Right lobe of liver (tissue), 4 donors: ENCODE measurements around the gene NRDC.

Source experiments
- POLR2A ChIP-seq: fragments of 450-650 bp; IDR thresholded peaks from one replicate; pipeline ENCODE4 v1.6.1; 2017; ENCODE audit warnings: antibody characterized with exemption, mild to moderate bottlenecking
- TF ChIP-seq, protein P1 (sequence below), 4 donors: fragments of 200-600 bp in 3 of 4; fragments of 450-650 bp in 1 of 4; IDR thresholded peaks; one replicate each; pipeline versions ENCODE4 v1.5.1 to v1.8.0; 2016 to 2022; ENCODE audit warnings: antibody characterized with exemption in 4 of 4, mild to moderate bottlenecking in 2 of 4
- donor health status: DM: no; HTN: no; CAD: no.
- donor health status: DM: no; HTN: no; CAD: no.
- donor health status: DM: no; HTN: yes; CAD: no.

DNA sequence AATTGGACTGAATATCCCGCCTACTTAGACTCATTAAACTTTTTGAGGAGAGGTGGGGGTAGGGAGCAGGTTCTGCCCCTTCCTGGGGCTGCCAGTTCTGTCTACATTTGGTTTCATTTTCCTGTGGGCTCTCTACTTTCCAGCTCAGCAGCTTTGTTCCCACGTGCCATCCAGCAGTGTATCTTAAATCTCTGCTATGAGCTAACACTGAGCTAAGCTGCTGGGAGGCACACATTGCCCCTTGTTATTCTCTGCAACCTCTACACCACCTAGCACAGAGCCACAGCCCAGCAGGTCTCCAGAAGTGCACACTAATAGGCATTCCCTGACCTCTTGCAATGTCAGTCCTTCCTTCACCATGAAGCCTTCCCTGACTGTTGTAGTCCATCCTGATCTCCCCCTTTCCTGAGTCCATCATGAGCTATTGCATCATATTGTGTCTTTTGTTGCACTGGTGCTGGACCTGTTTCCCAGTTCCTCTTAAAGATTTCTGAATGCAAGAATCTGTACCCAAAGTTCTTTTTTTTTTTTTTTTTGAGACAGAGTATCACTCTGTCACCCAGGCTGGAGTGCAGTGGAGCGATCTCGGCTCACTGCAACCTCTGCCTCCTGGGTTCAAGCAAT, 28.7 kb upstream of the NRDC start:
- TF ChIP-seq, protein P1, sequence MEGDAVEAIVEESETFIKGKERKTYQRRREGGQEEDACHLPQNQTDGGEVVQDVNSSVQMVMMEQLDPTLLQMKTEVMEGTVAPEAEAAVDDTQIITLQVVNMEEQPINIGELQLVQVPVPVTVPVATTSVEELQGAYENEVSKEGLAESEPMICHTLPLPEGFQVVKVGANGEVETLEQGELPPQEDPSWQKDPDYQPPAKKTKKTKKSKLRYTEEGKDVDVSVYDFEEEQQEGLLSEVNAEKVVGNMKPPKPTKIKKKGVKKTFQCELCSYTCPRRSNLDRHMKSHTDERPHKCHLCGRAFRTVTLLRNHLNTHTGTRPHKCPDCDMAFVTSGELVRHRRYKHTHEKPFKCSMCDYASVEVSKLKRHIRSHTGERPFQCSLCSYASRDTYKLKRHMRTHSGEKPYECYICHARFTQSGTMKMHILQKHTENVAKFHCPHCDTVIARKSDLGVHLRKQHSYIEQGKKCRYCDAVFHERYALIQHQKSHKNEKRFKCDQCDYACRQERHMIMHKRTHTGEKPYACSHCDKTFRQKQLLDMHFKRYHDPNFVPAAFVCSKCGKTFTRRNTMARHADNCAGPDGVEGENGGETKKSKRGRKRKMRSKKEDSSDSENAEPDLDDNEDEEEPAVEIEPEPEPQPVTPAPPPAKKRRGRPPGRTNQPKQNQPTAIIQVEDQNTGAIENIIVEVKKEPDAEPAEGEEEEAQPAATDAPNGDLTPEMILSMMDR (IDR thresholded peaks at IDR 0.05): no peak
- TF ChIP-seq POLR2A: no peak
